Measurements from ENCODE around the gene IL1RAPL1.
"Not testable (repeated sequence)": the region's sequence is repeated elsewhere in the genome, so short reads cannot be mapped to it uniquely, and the experiment has no call there.

Gene IL1RAPL1

GRCh38 chrX:29107231-29107630, 520.0 kb downstream of the IL1RAPL1 start:
- no peak for TF ChIP-seq CTCF (conservative IDR thresholded peaks at IDR 0.05; ENCODE audit: low read depth)
- CTCF ChIA-PET, result no interaction called here
- no peak for DNase-seq (ENCODE audit: low spot score)

GRCh38 chrX:29110041-29110440, 522.8 kb downstream of the IL1RAPL1 start:
- no peak overlapping the region for H3K27ac ChIP-seq
- ChIA-PET POLR2A (ENCODE audit: low non-redundant PET) (no interaction called here), CTCF (no interaction called here)
- TF ChIP-seq CTCF (conservative IDR thresholded peaks at IDR 0.05; ENCODE audit: low read depth), result no peak
- DNase-seq (ENCODE audit: low spot score), result no peak

More at GRCh38 chrX:29107231-29107630, 520.0 kb downstream of the IL1RAPL1 start:
- POLR2A ChIA-PET (ENCODE audit: low non-redundant PET), result no interaction called here
- no peak overlapping the region for H3K27ac ChIP-seq

- CTCF ChIA-PET, result no interaction called here
- POLR2A ChIA-PET (ENCODE audit: low non-redundant PET), result no interaction called here
- no peak for DNase-seq (ENCODE audit: low spot score)
Observed at GRCh38 chrX:29113221-29113620, 526.0 kb downstream of the IL1RAPL1 start.

GRCh38 chrX:29122817-29123216, 535.6 kb downstream of the IL1RAPL1 start:
- H3K27ac ChIP-seq; POLR2A ChIA-PET (ENCODE audit: low non-redundant PET); DNase-seq (ENCODE audit: low spot score); CTCF ChIA-PET: not testable (repeated sequence)

More at GRCh38 chrX:29113221-29113620, 526.0 kb downstream of the IL1RAPL1 start:
- no peak overlapping the region for H3K27ac ChIP-seq
- TF ChIP-seq CTCF (conservative IDR thresholded peaks at IDR 0.05; ENCODE audit: low read depth), result no peak

- ChIA-PET CTCF (no interaction called here), POLR2A (ENCODE audit: low non-redundant PET) (no interaction called here)
- no peak overlapping the region for H3K27ac ChIP-seq
- TF ChIP-seq CTCF (conservative IDR thresholded peaks at IDR 0.05; ENCODE audit: low read depth), result no peak
- no peak for DNase-seq (ENCODE audit: low spot score)
Observed at GRCh38 chrX:29130905-29131304, 543.7 kb downstream of the IL1RAPL1 start.

GRCh38 chrX:29136904-29137303, 549.7 kb downstream of the IL1RAPL1 start:
- ChIA-PET POLR2A (ENCODE audit: low non-redundant PET) (no interaction called here), CTCF (no interaction called here)
- no peak overlapping the region for H3K27ac ChIP-seq
- no peak for DNase-seq (ENCODE audit: low spot score)
- no peak for TF ChIP-seq CTCF (conservative IDR thresholded peaks at IDR 0.05; ENCODE audit: low read depth)

- no peak for DNase-seq (ENCODE audit: low spot score)
- ChIA-PET CTCF (no interaction called here), POLR2A (ENCODE audit: low non-redundant PET) (no interaction called here)
- no peak overlapping the region for H3K27ac ChIP-seq
- no peak for TF ChIP-seq CTCF (conservative IDR thresholded peaks at IDR 0.05; ENCODE audit: low read depth)
Observed at GRCh38 chrX:29138003-29138402, 550.8 kb downstream of the IL1RAPL1 start.

Measured in RWPE1 (cell line).